Vagina (tissue), 2 donors: Measurements from ENCODE around the gene SIRT7. TPM values are rescaled to one million over a fixed set of nuclear protein-coding genes. Genes with fewer than 3 reads are reported as not detected.

Experiments used
- DNase-seq, 2 donors: peaks; one replicate each; pipeline ENCODE4 v3.0.0-alpha.2; 2017; ENCODE audit errors: extremely low spot score in 2 of 2
- H3K27ac ChIP-seq: fragments of 200-600 bp; sonication (generic); one replicate; pipeline ENCODE4 v1.5.1; 2019
- H3K27me3 ChIP-seq: fragments of 200-600 bp; sonication (generic); one replicate; pipeline ENCODE4 v1.5.1; 2019
- H3K36me3 ChIP-seq, 2 donors: fragments of 200-600 bp; sonication (generic); one replicate each; pipeline ENCODE4 v1.5.1; 2017 to 2019
- H3K4me1 ChIP-seq: fragments of 200-600 bp; sonication (generic); one replicate; pipeline ENCODE4 v1.5.1; 2019
- H3K4me3 ChIP-seq, 2 donors: fragments of 200-600 bp; sonication (generic); 1 replicate in 1 of 2; 2 replicates in 1 of 2; pipeline ENCODE4 v1.5.1; 2016 to 2019
- H3K9me3 ChIP-seq: fragments of 200-600 bp; sonication (generic); one replicate; pipeline ENCODE4 v1.5.1; 2019
- CTCF ChIP-seq, 3 experiments: fragments of 450-650 bp in 2 of 3; fragments of 200-600 bp in 1 of 3; sonication (generic) in 1 of 3; IDR thresholded peaks; one replicate each; pipeline ENCODE4 v1.5.1; 2017 to 2019; ENCODE audit warnings: antibody characterized with exemption in 3 of 3, mild to moderate bottlenecking in 2 of 3, moderate library complexity in 2 of 3
- POLR2A ChIP-seq, 2 donors: fragments of 450-650 bp; IDR thresholded peaks; one replicate each; pipeline ENCODE4 v1.6.1; 2017; ENCODE audit warnings: antibody characterized with exemption in 2 of 2, mild to moderate bottlenecking in 2 of 2, moderate library complexity in 2 of 2
- POLR2AphosphoS5 ChIP-seq, 2 donors: sonication (generic); formaldehyde crosslinking; IDR thresholded peaks; one replicate each; pipeline ENCODE4 v1.9.0; 2017; ENCODE audit warnings: antibody characterized with exemption in 2 of 2, mild to moderate bottlenecking in 2 of 2, low read depth in 1 of 2; ENCODE audit not compliant: insufficient read depth in 1 of 2
- intact Hi-C: fragments of 100-400 bp; cut with DNase I; formaldehyde crosslinking; loops from one replicate; pipeline ENCODE4 v1.15.1; 2023
- total RNA-seq: library from RNA; depleted of rRNA; stranded (reverse); fragments of >200 nt; gene quantifications from one replicate; pipeline ENCODE4 v1.2.3, GENCODE V29; 2016

Gene SIRT7
- total RNA-seq, 1 donor from 2014 or later: 47.9 TPM

DNA sequence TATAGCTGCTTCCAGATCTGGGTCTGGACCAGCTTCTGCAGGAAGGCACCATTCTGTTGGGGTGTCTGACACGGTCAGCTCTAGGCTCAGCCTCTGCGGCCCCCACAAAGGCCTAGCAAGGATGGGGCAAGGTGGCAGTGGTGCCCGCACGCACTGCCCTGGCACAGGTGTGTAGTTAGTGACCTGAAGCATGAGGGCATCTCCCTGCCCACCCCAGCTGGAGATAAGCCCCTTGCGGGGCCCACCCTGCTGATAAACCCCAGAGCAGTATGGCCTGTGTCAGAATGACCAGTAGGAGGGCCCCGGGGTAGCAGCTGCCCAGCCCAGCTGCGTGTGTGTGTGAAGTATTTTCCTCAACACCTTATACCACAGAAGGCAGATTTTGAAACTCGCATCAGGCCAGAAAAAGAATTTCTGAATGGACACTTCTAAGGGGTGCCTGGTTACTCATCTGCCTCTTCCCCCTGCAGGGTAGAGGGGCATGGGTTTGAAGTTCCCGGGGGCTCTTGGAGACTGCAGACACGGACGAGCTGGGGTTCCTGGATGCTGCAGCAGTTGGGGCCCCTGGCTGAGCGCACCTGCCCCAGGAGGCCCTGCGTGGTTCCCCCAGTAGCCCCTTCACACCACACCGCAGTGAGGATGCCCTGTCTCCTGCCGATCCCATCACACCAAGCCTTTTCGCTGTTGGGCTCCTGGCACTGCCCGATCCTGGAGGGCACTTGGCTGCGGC lies 51.4 kb downstream of the SIRT7 start:
- Histone ChIP-seq H3K27me3 (no peaks in the 10 kb centered on the region), H3K27ac (no peak overlapping the region), H3K4me1 (peaks cover 73% of the 10 kb centered on the region), H3K9me3 (no peaks in the 10 kb centered on the region), H3K4me3 (no peak overlapping the region), H3K36me3 (peaks cover 0 to 9% of the 10 kb centered on the region in 2 donors)
- intact Hi-C loops: no loop called here
- no peak for TF ChIP-seq POLR2AphosphoS5 (IDR thresholded peaks at IDR 0.05; ENCODE audit: insufficient read depth in 1 of 2, low read depth in 1 of 2)
- no peak for DNase-seq

DNA sequence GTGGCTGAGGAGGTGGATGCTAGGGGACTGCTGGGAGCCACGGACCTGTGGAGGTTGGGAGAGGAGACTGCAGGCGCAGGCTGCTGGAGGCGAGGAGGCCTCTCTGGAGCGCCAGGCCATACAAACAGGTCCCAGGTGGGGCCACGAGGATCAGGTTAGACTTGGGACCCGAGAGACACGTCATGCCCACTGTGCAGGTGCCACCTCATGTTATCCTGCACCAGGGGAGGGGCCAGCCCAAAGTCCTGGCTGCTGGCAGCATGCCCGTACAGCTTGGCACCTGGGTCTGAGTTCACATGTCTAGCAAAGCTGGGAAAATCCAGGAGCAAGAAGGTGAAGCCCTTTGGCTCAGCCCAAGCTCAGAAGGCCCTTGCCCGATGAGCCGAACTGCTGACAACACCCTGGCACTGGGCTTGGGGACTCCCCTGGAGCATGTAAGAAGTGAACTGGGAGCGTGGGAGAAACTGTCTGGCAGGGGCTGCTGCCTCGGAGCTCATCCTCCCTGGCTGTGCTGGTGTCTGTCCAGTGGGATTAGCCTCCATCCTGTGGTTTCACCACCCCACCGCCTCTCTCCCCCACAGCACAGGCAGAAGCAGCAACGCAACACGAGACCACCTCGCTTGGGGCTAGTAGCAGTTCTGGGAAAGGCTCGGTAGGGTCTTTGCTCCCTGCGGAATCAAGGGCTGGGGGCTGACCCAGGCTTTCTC lies 52.1 kb downstream of the SIRT7 start:
- DNase-seq: no peak
- H3K36me3 ChIP-seq: peaks cover 0 to 9% of the 10 kb centered on the region in 2 donors
- H3K4me1 ChIP-seq: peaks cover 76% of the 10 kb centered on the region
- intact Hi-C loops: no loop called here
- no peak overlapping the region for H3K4me3 ChIP-seq
- H3K27ac ChIP-seq: no peak overlapping the region
- no peaks in the 10 kb centered on the region for H3K27me3 ChIP-seq
- TF ChIP-seq POLR2AphosphoS5 (IDR thresholded peaks at IDR 0.05; ENCODE audit: insufficient read depth in 1 of 2, low read depth in 1 of 2) (peak in 1 of 2 donors; percentile 17), POLR2A (IDR thresholded peaks at IDR 0.05) (no peak)
- no peaks in the 10 kb centered on the region for H3K9me3 ChIP-seq

DNA sequence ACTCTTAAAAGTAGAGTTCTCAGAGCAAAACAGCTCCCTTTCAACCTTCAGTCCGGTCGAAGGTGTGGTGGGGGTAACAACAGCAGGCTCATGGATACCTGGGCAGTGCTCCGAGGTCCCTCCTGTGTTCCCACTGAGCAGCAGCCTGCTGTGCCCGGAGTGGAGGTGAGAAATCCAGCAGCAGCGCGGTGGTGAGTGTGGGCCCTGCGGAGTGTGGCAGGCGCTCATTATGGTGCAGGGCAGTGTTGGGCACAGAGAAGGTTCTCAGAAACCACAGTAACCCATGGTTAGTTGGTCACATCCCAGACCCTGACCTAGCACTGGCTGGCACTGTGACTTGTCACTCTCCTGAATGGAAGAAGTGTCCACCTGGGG lies 52.6 kb downstream of the SIRT7 start:
- TF ChIP-seq POLR2A (IDR thresholded peaks at IDR 0.05) (no peak), CTCF (IDR thresholded peaks at IDR 0.05) (no peak), POLR2AphosphoS5 (IDR thresholded peaks at IDR 0.05; ENCODE audit: insufficient read depth in 1 of 2, low read depth in 1 of 2) (no peak)
- H3K4me3 ChIP-seq: no peak overlapping the region
- intact Hi-C loops: no loop called here
- no peaks in the 10 kb centered on the region for H3K9me3 ChIP-seq
- H3K27ac ChIP-seq: no peak overlapping the region
- no peak for DNase-seq
- H3K36me3 ChIP-seq: peaks cover 0 to 9% of the 10 kb centered on the region in 2 donors
- H3K27me3 ChIP-seq: no peaks in the 10 kb centered on the region
- peaks cover 75% of the 10 kb centered on the region for H3K4me1 ChIP-seq

GRCh38 chr17:81863833-81864768 lies 53.9 kb downstream of the SIRT7 start:
- no peak overlapping the region for H3K27ac ChIP-seq
- peaks cover 69% of the 10 kb centered on the region for H3K4me1 ChIP-seq
- no peaks in the 10 kb centered on the region for H3K9me3 ChIP-seq
- no peak overlapping the region for H3K4me3 ChIP-seq
- TF ChIP-seq CTCF (IDR thresholded peaks at IDR 0.05) (no peak), POLR2A (IDR thresholded peaks at IDR 0.05) (no peak), POLR2AphosphoS5 (IDR thresholded peaks at IDR 0.05; ENCODE audit: insufficient read depth in 1 of 2, low read depth in 1 of 2) (no peak)
- no peaks in the 10 kb centered on the region for H3K27me3 ChIP-seq
- peaks cover 0 to 2% of the 10 kb centered on the region in 2 donors for H3K36me3 ChIP-seq
- DNase-seq: no peak
- intact Hi-C loops: no loop called here

- Histone ChIP-seq H3K36me3 (no peaks in the 10 kb centered on the region), H3K4me3 (no peak overlapping the region), H3K9me3 (no peaks in the 10 kb centered on the region), H3K27ac (no peak overlapping the region), H3K4me1 (peaks cover 69% of the 10 kb centered on the region), H3K27me3 (no peaks in the 10 kb centered on the region)
- intact Hi-C loops: no loop called here
- TF ChIP-seq POLR2A (IDR thresholded peaks at IDR 0.05): no peak
- no peak for TF ChIP-seq CTCF (IDR thresholded peaks at IDR 0.05)
- TF ChIP-seq POLR2AphosphoS5 (IDR thresholded peaks at IDR 0.05; ENCODE audit: insufficient read depth in 1 of 2, low read depth in 1 of 2): no peak
- no peak for DNase-seq
Measured at GRCh38 chr17:81863123-81863675, 54.8 kb downstream of the SIRT7 start.

Other genes starting within 250 kb of the SIRT7 start
- gene ARL16, start 234.4 kb downstream of the SIRT7 start, total RNA-seq: 24.1 TPM
- gene HGS, start 234.2 kb downstream of the SIRT7 start, total RNA-seq: 72.9 TPM
- gene MRPL12, start 214.8 kb downstream of the SIRT7 start, total RNA-seq: 77.3 TPM
- gene SLC25A10, start 205.9 kb downstream of the SIRT7 start, total RNA-seq: 2.9 TPM
- gene GCGR, start 114.0 kb downstream of the SIRT7 start, total RNA-seq: not detected
- 64.1 TPM for gene MCRIP1, start 84.9 kb downstream of the SIRT7 start, total RNA-seq
- gene PPP1R27, start 83.1 kb downstream of the SIRT7 start, total RNA-seq: not detected
- 463 TPM for gene P4HB, start 57.6 kb downstream of the SIRT7 start, total RNA-seq
- 120 TPM for gene ARHGDIA, start 46.8 kb downstream of the SIRT7 start, total RNA-seq
- gene ALYREF, start 26.6 kb downstream of the SIRT7 start, total RNA-seq: 78.8 TPM
- 135 TPM for gene ANAPC11, start 26.5 kb downstream of the SIRT7 start, total RNA-seq
- 4.7 TPM for gene NPB, start 15.9 kb downstream of the SIRT7 start, total RNA-seq
- 28.0 TPM for gene PCYT2, start 6.8 kb downstream of the SIRT7 start, total RNA-seq
- gene MAFG, start 9.6 kb upstream of the SIRT7 start, total RNA-seq: 18.9 TPM
- gene PYCR1, start 19.1 kb upstream of the SIRT7 start, total RNA-seq: 9.1 TPM
- gene MYADML2, start 29.1 kb upstream of the SIRT7 start, total RNA-seq: not detected
- not detected for gene NOTUM, start 43.0 kb upstream of the SIRT7 start, total RNA-seq
- 31.2 TPM for gene ASPSCR1, start 59.5 kb upstream of the SIRT7 start, total RNA-seq
- gene CENPX, start 104.7 kb upstream of the SIRT7 start, total RNA-seq: 101 TPM
- 14.0 TPM for gene LRRC45, start 105.1 kb upstream of the SIRT7 start, total RNA-seq
- 12.8 TPM for gene RAC3, start 113.5 kb upstream of the SIRT7 start, total RNA-seq
- 106 TPM for gene DCXR, start 119.5 kb upstream of the SIRT7 start, total RNA-seq
- 61.4 TPM for gene RFNG, start 133.6 kb upstream of the SIRT7 start, total RNA-seq
- gene GPS1, start 133.7 kb upstream of the SIRT7 start, total RNA-seq: 80.3 TPM
- 72.4 TPM for gene DUS1L, start 147.6 kb upstream of the SIRT7 start, total RNA-seq
- 127 TPM for gene FASN, start 180.1 kb upstream of the SIRT7 start, total RNA-seq